Measurements from ENCODE around the gene GPR155. TPM values are rescaled to one million over a fixed set of nuclear protein-coding genes. Genes with fewer than 3 reads are reported as not detected.

The GPR155 gene
- total and polyA plus RNA-seq, 9 of the 15 experiments (the other 6 are each of a cell fraction or from before 2014, with no cell fraction given), result 0.04 to 0.40 (median 0.11) TPM; not detected in 1

DNA sequence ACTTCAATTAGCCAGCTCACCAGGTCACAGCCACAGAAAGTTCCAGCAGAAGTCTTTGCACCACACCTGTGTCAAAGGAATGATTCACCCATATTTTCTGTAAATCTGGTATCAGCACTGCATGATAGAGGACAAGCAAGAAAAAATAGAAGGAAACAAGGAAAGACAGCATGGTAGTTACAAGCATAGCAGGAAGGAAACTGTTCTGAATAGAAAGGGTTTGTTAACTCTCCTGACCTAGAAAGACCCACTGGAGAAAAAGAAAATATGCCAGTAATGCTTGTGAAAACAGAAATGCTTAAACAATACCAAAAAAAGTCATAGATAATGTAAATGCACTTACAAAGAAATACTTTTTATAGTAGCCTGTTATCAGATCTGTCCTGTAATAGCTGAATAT lies 50.5 kb downstream of the GPR155 start:
- in situ Hi-C loops (cut with MboI), result no loop called here
- Histone ChIP-seq H3K36me3 (ENCODE audit: control insufficient read depth, insufficient read depth, low read length) (no peaks in the 10 kb centered on the region), H3K79me2 (ENCODE audit: control insufficient read depth, insufficient read depth, low read length) (no peaks in the 10 kb centered on the region), H3K9me3 (replicated peaks; ENCODE audit: control insufficient read depth, insufficient read depth, low read depth, low read length) (no peaks in the 10 kb centered on the region), H3K9me1 (ENCODE audit: control insufficient read depth, insufficient read depth, low read length) (no peaks in the 10 kb centered on the region), H4K20me1 (replicated peaks; ENCODE audit: control insufficient read depth, insufficient read depth, low read length) (no peaks in the 10 kb centered on the region), H2AFZ (ENCODE audit: low read depth, low read length) (no peak overlapping the region), H3K27me3 (ENCODE audit: control insufficient read depth in 2 of 2, insufficient read depth in 2 of 2, low read length in 2 of 2) (peaks cover 0 to 2% of the 10 kb centered on the region in 2 experiments; a peak in 1 of 5 replicates), H3K4me1 (replicated peaks in 1 of 2; ENCODE audit: control insufficient read depth in 2 of 2, insufficient read depth in 2 of 2, low read length in 2 of 2) (no peaks in the 10 kb centered on the region), H3K27ac (ENCODE audit: extremely low read depth, low read depth, low read length) (no peak overlapping the region), H3K4me3 (no peak overlapping the region), H3K9ac (ENCODE audit: insufficient read depth in 1 of 2, low read depth in 2 of 2, low read length in 2 of 2) (no peak overlapping the region), H3K4me2 (ENCODE audit: insufficient read depth, low read length) (no peak overlapping the region)
- DNase-seq (ENCODE audit: extremely low read depth in 1 of 4, low spot score in 3 of 4) (no peak), FAIRE-seq (no peak), ATAC-seq (no peak)
- BruUV-seq (replicated peaks), result no TSS peak
- intact Hi-C loops (cut with micrococcal nuclease), result no loop called here
- POLR2A ChIA-PET, result interaction anchor here (0.6 kb wide), 1 partner anchor 119 kb away, joined by 3 read pairs; no protein-coding TSS in a partner anchor
- CTCF ChIA-PET (ENCODE audit: low intra/inter-chr PET ratio), result no interaction called here
- TF ChIP-seq POU5F1 (IDR thresholded peaks at IDR 0.05; ENCODE audit: borderline replicate concordance, low read depth, low read length, partially characterized antibody) (no peak), ZNF408 (CRISPR knock-in tag; IDR thresholded peaks at IDR 0.05; ENCODE audit: low read depth) (no peak), ZZZ3 (IDR thresholded peaks at IDR 0.05) (no peak), SLC30A9 (CRISPR knock-in tag; IDR thresholded peaks at IDR 0.05) (no peak), ZNF699 (CRISPR knock-in tag; IDR thresholded peaks at IDR 0.05; ENCODE audit: insufficient replicate concordance) (no peak), SMAD4 (CRISPR knock-in tag; conservative IDR thresholded peaks at IDR 0.05) (no peak)
- TF ChIP-seq, protein P1, sequence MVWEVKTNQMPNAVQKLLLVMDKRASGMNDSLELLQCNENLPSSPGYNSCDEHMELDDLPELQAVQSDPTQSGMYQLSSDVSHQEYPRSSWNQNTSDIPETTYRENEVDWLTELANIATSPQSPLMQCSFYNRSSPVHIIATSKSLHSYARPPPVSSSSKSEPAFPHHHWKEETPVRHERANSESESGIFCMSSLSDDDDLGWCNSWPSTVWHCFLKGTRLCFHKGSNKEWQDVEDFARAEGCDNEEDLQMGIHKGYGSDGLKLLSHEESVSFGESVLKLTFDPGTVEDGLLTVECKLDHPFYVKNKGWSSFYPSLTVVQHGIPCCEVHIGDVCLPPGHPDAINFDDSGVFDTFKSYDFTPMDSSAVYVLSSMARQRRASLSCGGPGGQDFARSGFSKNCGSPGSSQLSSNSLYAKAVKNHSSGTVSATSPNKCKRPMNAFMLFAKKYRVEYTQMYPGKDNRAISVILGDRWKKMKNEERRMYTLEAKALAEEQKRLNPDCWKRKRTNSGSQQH (CRISPR knock-in tag; IDR thresholded peaks at IDR 0.05), result no peak
- TF ChIP-seq, protein P2, sequence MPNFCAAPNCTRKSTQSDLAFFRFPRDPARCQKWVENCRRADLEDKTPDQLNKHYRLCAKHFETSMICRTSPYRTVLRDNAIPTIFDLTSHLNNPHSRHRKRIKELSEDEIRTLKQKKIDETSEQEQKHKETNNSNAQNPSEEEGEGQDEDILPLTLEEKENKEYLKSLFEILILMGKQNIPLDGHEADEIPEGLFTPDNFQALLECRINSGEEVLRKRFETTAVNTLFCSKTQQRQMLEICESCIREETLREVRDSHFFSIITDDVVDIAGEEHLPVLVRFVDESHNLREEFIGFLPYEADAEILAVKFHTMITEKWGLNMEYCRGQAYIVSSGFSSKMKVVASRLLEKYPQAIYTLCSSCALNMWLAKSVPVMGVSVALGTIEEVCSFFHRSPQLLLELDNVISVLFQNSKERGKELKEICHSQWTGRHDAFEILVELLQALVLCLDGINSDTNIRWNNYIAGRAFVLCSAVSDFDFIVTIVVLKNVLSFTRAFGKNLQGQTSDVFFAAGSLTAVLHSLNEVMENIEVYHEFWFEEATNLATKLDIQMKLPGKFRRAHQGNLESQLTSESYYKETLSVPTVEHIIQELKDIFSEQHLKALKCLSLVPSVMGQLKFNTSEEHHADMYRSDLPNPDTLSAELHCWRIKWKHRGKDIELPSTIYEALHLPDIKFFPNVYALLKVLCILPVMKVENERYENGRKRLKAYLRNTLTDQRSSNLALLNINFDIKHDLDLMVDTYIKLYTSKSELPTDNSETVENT (CRISPR knock-in tag; IDR thresholded peaks at IDR 0.05), result no peak
- TF ChIP-seq, protein P3, sequence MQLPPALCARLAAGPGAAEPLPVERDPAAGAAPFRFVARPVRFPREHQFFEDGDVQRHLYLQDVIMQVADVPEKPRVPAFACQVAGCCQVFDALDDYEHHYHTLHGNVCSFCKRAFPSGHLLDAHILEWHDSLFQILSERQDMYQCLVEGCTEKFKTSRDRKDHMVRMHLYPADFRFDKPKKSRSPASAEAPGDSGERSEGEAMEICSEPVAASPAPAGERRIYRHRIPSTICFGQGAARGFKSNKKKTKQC (CRISPR knock-in tag; IDR thresholded peaks at IDR 0.05), result no peak
- TF ChIP-seq, protein P4, sequence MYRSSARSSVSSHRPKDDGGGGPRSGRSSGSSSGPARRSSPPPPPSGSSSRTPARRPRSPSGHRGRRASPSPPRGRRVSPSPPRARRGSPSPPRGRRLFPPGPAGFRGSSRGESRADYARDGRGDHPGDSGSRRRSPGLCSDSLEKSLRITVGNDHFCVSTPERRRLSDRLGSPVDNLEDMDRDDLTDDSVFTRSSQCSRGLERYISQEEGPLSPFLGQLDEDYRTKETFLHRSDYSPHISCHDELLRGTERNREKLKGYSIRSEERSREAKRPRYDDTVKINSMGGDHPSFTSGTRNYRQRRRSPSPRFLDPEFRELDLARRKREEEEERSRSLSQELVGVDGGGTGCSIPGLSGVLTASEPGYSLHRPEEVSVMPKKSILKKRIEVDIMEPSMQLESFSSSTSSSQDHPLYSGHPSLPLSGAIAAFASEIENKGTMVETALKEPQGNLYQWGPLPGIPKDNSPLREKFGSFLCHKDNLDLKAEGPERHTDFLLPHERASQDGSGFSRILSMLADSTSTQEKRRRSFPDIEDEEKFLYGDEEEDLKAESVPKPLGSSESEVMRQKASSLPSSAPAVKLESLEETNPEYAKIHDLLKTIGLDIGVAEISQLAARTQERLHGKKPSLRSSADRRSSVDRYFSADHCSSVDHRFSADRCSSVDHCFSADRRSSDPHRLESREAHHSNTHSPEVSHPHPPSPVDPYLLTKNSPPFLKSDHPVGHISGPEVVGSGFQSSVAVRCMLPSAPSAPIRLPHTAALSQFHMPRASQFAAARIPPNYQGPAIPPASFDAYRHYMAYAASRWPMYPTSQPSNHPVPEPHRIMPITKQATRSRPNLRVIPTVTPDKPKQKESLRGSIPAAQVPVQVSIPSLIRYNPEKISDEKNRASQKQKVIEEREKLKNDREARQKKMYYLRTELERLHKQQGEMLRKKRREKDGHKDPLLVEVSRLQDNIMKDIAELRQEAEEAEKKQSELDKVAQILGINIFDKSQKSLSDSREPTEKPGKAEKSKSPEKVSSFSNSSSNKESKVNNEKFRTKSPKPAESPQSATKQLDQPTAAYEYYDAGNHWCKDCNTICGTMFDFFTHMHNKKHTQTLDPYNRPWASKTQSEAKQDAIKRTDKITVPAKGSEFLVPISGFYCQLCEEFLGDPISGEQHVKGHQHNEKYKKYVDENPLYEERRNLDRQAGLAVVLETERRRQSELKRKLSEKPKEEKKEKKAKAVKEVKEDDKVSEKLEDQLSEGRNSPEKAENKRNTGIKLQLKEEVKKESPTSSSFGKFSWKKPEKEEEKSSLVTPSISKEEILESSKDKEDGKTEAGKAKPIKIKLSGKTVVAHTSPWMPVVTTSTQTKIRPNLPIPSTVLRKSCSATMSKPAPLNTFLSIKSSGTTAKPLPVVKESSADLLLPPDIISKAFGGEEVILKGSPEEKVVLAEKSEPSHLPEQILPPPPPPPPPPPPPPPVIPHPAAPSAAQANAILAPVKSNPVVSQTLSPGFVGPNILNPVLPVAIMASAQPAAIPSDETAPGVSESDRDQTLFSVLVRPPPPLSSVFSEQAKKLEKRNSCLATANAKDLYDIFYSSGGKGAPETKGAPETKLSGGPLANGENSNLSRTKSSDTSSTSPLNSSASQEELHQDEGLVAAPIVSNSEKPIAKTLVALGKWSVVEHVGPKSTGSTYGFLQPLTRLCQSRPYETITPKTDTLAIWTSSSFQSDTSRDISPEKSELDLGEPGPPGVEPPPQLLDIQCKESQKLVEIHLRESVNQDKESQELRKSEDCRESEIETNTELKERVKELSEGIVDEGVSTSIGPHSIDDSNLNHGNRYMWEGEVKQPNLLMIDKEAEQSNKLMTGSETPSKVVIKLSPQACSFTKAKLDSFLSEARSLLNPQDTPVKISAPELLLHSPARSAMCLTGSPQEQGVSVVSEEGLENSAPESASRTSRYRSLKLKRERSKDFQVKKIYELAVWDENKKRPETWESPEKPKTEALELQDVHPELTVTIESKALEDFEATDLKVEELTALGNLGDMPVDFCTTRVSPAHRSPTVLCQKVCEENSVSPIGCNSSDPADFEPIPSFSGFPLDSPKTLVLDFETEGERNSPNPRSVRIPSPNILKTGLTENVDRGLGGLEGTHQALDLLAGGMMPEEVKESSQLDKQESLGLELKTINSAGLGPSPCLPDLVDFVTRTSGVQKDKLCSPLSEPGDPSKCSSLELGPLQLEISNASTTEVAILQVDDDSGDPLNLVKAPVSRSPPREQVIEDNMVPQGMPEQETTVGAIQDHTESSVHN (IDR thresholded peaks at IDR 0.05; ENCODE audit: borderline replicate concordance in 1 of 2, low read depth in 1 of 2), result no peak

Data from K562 (cell line).